ENCODE results near the gene ARHGAP10.

The ARHGAP10 gene

GRCh38 chr4:147730333-147730732 lies 1.6 kb upstream of the ARHGAP10 start:
- DNase-seq (ENCODE audit: insufficient read length, low spot score) (no peak), FAIRE-seq (no peak)

GRCh38 chr4:147732518-147733235 lies 789 bp downstream of the ARHGAP10 start:
- DNase-seq (ENCODE audit: insufficient read length, low spot score), result no peak
- FAIRE-seq, result peak; percentile 84

GRCh38 chr4:147733716-147734344 lies 1.9 kb downstream of the ARHGAP10 start:
- FAIRE-seq (peak; percentile 40), DNase-seq (ENCODE audit: insufficient read length, low spot score) (no peak)

DNA sequence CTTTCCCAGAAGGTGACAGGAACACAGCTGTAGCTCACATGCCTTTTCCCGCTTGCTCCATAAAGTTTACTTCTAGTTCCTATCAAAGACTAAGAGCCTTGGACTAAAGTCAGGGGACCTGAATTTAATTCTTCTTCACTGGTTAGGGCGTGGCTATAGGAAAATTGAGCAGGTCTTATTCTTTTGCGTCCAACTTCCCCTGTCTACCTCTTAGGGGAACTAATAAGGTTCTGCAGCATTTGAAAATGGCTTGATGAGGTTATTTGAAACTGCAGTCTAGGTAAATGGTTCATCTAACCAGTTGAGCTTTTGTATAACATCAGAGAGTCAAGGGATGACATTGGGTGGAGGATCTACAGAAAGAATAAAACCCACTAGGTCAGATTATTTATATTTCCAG lies 2.6 kb downstream of the ARHGAP10 start:
- DNase-seq (ENCODE audit: insufficient read length, low spot score) (no peak), FAIRE-seq (peak; percentile 69)

DNA sequence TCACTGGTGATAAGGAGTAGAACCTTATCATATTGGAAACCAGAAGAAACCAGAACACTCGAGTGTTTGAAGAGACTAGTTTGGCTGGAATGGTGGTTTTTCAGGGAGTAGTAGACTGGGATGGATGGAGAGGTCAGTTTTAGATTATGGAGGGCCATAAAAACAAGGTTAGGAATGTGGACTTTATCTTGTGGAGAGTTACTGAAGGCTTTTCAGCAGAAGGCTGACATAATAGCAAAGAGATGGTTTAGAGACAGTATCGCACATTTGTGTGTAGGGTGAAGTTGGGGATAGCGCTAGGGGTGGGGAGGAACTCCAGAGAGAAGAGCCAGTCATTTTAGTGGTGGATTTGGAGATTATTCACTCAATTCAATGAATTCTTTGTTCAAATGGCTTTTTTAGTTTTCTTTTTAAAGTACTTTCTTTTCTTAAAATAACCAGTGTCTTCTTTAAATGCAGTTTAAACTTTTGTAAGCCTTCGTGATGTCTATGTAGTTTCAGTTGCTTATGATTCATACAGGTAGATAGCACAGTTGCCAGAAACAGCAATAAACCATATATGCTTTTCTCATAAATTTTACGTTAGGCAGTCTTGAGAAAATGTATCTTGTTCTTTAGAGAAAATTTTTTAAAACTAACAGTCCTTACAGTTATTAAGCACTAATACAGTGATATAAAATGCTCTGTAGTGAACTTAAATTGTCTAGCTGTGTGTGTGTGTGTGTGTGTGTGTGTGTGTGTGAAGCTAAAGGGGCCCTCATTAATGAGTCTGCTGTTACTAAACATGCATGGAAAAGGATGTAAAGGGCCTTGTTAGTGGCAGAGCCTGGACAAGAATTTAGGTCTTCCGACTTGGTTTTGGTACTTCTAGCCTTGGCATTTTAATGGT lies 3.8 kb downstream of the ARHGAP10 start:
- DNase-seq (ENCODE audit: insufficient read length, low spot score) (no peak), FAIRE-seq (peak; percentile 82)

- no peak for DNase-seq (ENCODE audit: insufficient read length, low spot score)
- no peak for FAIRE-seq
These were observed 4.6 kb downstream of the ARHGAP10 start for GRCh38 chr4:147736458-147736857.

GRCh38 chr4:147737623-147738022 lies 5.7 kb downstream of the ARHGAP10 start:
- no peak for FAIRE-seq
- no peak for DNase-seq (ENCODE audit: insufficient read length, low spot score)

- DNase-seq (ENCODE audit: insufficient read length, low spot score), result no peak
- no peak for FAIRE-seq
These were observed 7.4 kb downstream of the ARHGAP10 start for GRCh38 chr4:147739239-147739823.

DNA sequence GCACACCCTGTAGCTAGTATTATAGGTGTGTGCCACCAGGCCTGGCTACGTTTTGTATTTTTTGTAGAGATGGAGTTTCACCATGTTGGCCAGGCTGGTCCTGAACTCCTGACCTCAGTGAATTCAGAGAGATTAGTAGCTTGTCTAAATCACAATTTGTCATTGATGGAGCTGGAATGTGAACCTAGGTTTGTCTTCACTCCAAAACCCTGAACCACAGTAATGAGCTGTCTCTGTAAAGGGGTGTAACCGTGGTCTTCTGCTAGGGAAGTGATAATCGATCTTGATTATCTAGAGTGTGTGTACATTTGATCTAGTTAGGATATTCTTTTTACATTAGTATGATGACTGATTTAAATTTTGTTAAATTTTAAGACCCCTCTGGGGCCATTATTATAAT lies 8.3 kb downstream of the ARHGAP10 start:
- FAIRE-seq (no peak), DNase-seq (ENCODE audit: insufficient read length, low spot score) (no peak)

- DNase-seq (ENCODE audit: insufficient read length, low spot score), result no peak
- no peak for FAIRE-seq
These were observed 9.4 kb downstream of the ARHGAP10 start for GRCh38 chr4:147741190-147741788.

DNA sequence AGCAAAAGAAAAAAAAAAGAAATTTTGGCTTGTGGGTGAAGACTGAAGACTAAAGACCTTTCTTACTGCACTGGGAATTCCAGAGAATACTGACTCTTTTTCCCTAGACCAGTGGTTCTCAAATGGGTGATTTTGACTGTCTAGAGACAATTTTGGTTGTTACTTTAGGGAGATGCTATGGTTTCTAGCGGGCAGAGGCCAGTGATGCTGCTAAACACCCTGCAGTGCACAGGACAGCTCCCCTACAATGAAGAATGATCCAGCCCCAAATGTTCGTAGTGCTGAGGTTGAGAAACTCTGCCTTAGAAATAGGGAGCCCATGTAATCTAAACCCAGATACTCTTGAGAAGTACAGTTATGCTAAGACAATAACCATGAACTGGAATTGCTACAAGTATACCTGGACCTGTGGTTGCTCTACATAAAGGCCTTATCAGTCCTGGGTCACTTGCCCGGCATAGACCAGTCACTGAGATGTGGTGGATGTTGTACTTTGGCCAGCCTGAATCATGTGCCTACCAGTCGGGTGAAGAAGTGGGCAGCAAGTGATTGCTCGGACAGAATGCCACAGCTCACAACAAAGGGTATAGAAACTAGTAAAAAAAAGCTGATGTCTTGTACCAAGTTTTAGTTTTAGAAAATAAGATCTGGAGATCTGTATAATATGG lies 16.0 kb downstream of the ARHGAP10 start:
- no peak for DNase-seq (ENCODE audit: insufficient read length, low spot score)
- no peak for FAIRE-seq

GRCh38 chr4:147749811-147750321 lies 18.0 kb downstream of the ARHGAP10 start:
- DNase-seq (ENCODE audit: insufficient read length, low spot score), result peak; percentile 50
- peak; percentile 97 for FAIRE-seq

GRCh38 chr4:147753047-147753446 lies 21.2 kb downstream of the ARHGAP10 start:
- FAIRE-seq (no peak), DNase-seq (ENCODE audit: insufficient read length, low spot score) (no peak)

GRCh38 chr4:147754037-147754445 lies 22.2 kb downstream of the ARHGAP10 start:
- DNase-seq (ENCODE audit: insufficient read length, low spot score), result no peak
- FAIRE-seq, result no peak

DNA sequence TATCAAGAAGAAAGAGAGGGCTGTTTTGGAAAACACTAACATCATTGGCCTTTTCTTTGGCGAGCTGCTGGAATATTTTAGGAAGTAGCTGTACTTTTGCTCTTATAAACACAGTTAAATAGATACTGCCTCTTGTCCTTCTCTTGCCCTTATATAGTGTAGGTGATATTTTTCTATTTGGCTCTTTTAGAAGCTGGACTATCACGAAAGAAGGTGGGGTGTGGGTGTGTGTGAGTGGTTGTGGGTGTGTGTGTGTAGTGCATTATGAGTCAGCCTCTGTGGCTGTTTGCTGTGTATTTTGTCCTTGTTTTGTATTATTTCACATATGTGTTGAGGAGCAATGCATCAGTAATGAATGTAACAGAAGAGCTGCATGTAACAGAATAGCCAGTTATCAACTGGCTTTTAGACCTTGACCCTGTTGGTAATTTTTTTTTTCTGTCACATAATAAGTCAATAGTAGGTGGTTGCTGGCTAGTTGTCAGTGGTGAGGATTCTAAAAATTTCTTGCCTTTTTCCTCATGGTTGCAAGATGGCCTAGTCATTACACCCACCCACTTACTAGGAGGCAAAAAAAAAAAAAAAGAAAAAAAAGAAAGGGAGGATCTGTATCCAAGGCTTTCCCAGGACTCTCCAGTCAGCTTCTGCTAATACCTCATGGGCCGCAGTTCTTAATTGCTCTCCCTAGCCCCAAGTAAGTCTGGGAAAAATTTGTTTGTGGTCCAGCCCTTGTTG lies 23.8 kb downstream of the ARHGAP10 start:
- no peak for FAIRE-seq

GRCh38 chr4:147756417-147756816 lies 24.5 kb downstream of the ARHGAP10 start:
- DNase-seq (ENCODE audit: insufficient read length, low spot score), result no peak
- no peak for FAIRE-seq

More for the DNA sequence above, 23.8 kb downstream of the ARHGAP10 start:
- no peak for DNase-seq (ENCODE audit: insufficient read length, low spot score)

- DNase-seq (ENCODE audit: insufficient read length, low spot score), result no peak
- no peak for FAIRE-seq
These were observed 28.3 kb downstream of the ARHGAP10 start for GRCh38 chr4:147760176-147760575.

DNA sequence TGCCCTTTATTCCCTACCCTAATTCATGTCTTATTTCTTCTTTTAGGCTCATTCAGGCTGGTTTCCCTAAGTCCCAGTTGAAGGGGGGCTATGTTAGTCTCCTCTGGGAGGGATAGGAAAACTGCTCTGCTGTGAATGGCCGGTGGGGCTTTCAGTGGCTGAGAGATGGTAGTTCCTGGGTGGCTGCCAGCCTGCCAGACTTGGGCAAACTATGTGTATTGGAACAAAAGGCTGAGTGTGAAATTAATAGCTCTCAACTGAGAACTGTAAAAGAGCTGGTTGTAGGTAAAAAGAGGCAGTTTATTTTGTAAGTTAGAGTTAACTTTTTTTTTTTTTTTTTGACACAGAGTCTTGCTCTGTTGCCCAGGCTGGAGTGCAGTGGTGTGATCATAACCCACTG lies 28.8 kb downstream of the ARHGAP10 start:
- DNase-seq (ENCODE audit: insufficient read length, low spot score) (no peak), FAIRE-seq (no peak)

- no peak for DNase-seq (ENCODE audit: insufficient read length, low spot score)
- FAIRE-seq, result no peak
These were observed 29.5 kb downstream of the ARHGAP10 start for GRCh38 chr4:147761218-147761883.

Measured in GM19239 (cell line).